CD4-positive, alpha-beta memory T cell (primary cell): Measurements from ENCODE around the gene SAFB. TPM values are rescaled to one million over a fixed set of nuclear protein-coding genes. Genes with fewer than 3 reads are reported as not detected.

Experiments used
- CTCF ChIA-PET: fragments of 350-600 bp; sonication (Branson Sonifier 250); formaldehyde crosslinking; loops from one replicate; lab custom pipeline; 2021; ENCODE audit warnings: inconsistent platforms; ENCODE audit not compliant: partially characterized antibody; lab: Charles Lee
- POLR2A ChIA-PET: fragments of 350-600 bp; sonication (Branson Sonifier 250); formaldehyde crosslinking; loops from one replicate; lab custom pipeline; 2021; ENCODE audit not compliant: partially characterized antibody; lab: Charles Lee
- DNase-seq, 5 donors: peaks; one replicate each; pipeline versions ENCODE4 v3.0.0 to v3.0.0-alpha.2; 2020 to 2022; ENCODE audit warnings: mixed read lengths in 1 of 5
- H3K27ac ChIP-seq: one replicate; pipeline ENCODE4 v1.7.0; 2013; ENCODE audit warnings: low read depth, low read length
- H3K27me3 ChIP-seq: 2 replicates; pipeline ENCODE4 v1.7.0; 2013; ENCODE audit warnings: mild to moderate bottlenecking, low read length, moderate library complexity; ENCODE audit not compliant: insufficient read depth
- H3K36me3 ChIP-seq: 2 replicates; pipeline ENCODE4 v1.7.0; 2013; ENCODE audit warnings: mild to moderate bottlenecking, low read length, moderate library complexity; ENCODE audit not compliant: insufficient read depth
- H3K4me1 ChIP-seq: 2 replicates; pipeline ENCODE4 v1.7.0; 2013; ENCODE audit warnings: mild to moderate bottlenecking, low read length, moderate library complexity; ENCODE audit not compliant: insufficient read depth
- H3K4me3 ChIP-seq, 2 donors: one replicate each; pipeline ENCODE4 v1.7.0; 2013; ENCODE audit warnings: low read length in 2 of 2, mild to moderate bottlenecking in 1 of 2
- H3K9me3 ChIP-seq, 2 donors: one replicate each; pipeline ENCODE4 v1.7.0; 2013; ENCODE audit warnings: low read length in 2 of 2, control low read depth in 1 of 2; ENCODE audit not compliant: control insufficient read depth in 1 of 2
- H3K27ac Mint-ChIP-seq, 7 donors: one replicate each; pipeline ENCODE4 v1.8.0; 2020 to 2021; ENCODE audit warnings: mixed read lengths in 7 of 7, mild to moderate bottlenecking in 6 of 7, inconsistent platforms in 3 of 7, moderate library complexity in 3 of 7
- H3K27me3 Mint-ChIP-seq, 2 donors: one replicate each; pipeline ENCODE4 v1.8.0; 2020 to 2021; ENCODE audit warnings: mixed read lengths in 2 of 2
- H3K36me3 Mint-ChIP-seq, 2 donors: one replicate each; pipeline ENCODE4 v1.8.0; 2020 to 2021; ENCODE audit warnings: mixed read lengths in 2 of 2, inconsistent platforms in 1 of 2, mild to moderate bottlenecking in 1 of 2
- H3K4me1 Mint-ChIP-seq, 4 donors: one replicate each; pipeline ENCODE4 v1.8.0; 2020 to 2021; ENCODE audit warnings: mixed read lengths in 4 of 4, mild to moderate bottlenecking in 1 of 4
- H3K4me3 Mint-ChIP-seq, 8 donors: one replicate each; pipeline ENCODE4 v1.8.0; 2020 to 2021; ENCODE audit warnings: mixed read lengths in 8 of 8, mild to moderate bottlenecking in 7 of 8, moderate library complexity in 6 of 8, inconsistent platforms in 3 of 8
- H3K9me3 Mint-ChIP-seq, 8 donors: one replicate each; pipeline ENCODE4 v1.8.0; 2020 to 2021; ENCODE audit warnings: mixed read lengths in 8 of 8, mild to moderate bottlenecking in 5 of 8, inconsistent platforms in 3 of 8, moderate library complexity in 1 of 8
- intact Hi-C: fragments of 100-400 bp; cut with micrococcal nuclease; formaldehyde crosslinking; loops from one replicate; pipeline ENCODE4 v1.15.1; 2023
- polyA plus RNA-seq, 2 donors: library from polyadenylated mRNA; unstranded; fragments of 300-500 nt; fragmentation: Illumina TruSeq; gene quantifications; one replicate each; pipeline ENCODE4 v1.2.3, GENCODE V29; 2021
- total RNA-seq, 2 experiments: library from RNA; stranded (reverse); gene quantifications; one replicate each; pipeline ENCODE4 v1.2.3, GENCODE V29; 2021

Gene SAFB
- total and polyA plus RNA-seq, 4 experiments from 2014 or later, result 14.6 to 211 (median 159) TPM

- Histone ChIP-seq H3K27ac (peak overlapping the region; percentile 30), H3K36me3 (peaks cover 33% of the 10 kb centered on the region), H3K4me1 (peaks cover 12% of the 10 kb centered on the region), H3K4me3 (no peak overlapping the region), H3K27me3 (no peaks in the 10 kb centered on the region), H3K9me3 (no peaks in the 10 kb centered on the region)
- Mint-ChIP-seq H3K27me3 (no peaks in the 10 kb centered on the region), H3K27ac (peak overlapping the region; percentile 21 to 81 (median 70)), H3K36me3 (peaks cover 22 to 47% of the 10 kb centered on the region in 2 donors), H3K4me1 (peaks cover 6 to 21% (median 10%) of the 10 kb centered on the region in 4 donors), H3K9me3 (no peaks in the 10 kb centered on the region), H3K4me3 (peak overlapping the region in 7 of 8 donors; percentile 31 to 63 (median 39))
- intact Hi-C loops, result no loop called here
- CTCF ChIA-PET, result no interaction called here
- DNase-seq, result peak; percentile 29 to 66 (median 42)
- POLR2A ChIA-PET, result interaction anchor here (0.6 kb wide), 1 partner anchor 670 kb away, joined by 4 read pairs; no protein-coding TSS in a partner anchor
Measured at GRCh38 chr19:5585461-5586299, 37.2 kb upstream of the SAFB start.

GRCh38 chr19:5586300-5587070 lies 36.4 kb upstream of the SAFB start:
- CTCF ChIA-PET, result no interaction called here
- H3K4me3 Mint-ChIP-seq, result peak overlapping the region in 1 of 8 donors; percentile 29

GRCh38 chr19:5587071-5587455 lies 35.8 kb upstream of the SAFB start:
- Mint-ChIP-seq H3K4me1 (peaks cover 6 to 21% (median 10%) of the 10 kb centered on the region in 4 donors), H3K27me3 (no peaks in the 10 kb centered on the region), H3K9me3 (no peaks in the 10 kb centered on the region), H3K4me3 (no peak overlapping the region), H3K36me3 (peaks cover 28 to 56% of the 10 kb centered on the region in 2 donors), H3K27ac (peak overlapping the region in 2 of 7 donors; percentile 13 to 23)
- CTCF ChIA-PET, result no interaction called here
- Histone ChIP-seq H3K9me3 (no peaks in the 10 kb centered on the region), H3K27ac (no peak overlapping the region), H3K27me3 (no peaks in the 10 kb centered on the region), H3K4me3 (no peak overlapping the region), H3K36me3 (peaks cover 45% of the 10 kb centered on the region), H3K4me1 (peaks cover 12% of the 10 kb centered on the region)
- intact Hi-C loops, result no loop called here
- DNase-seq, result no peak
- POLR2A ChIA-PET, result no interaction called here

More at GRCh38 chr19:5586300-5587070, 36.4 kb upstream of the SAFB start:
- peaks cover 12% of the 10 kb centered on the region for H3K4me1 ChIP-seq
- Mint-ChIP-seq H3K27me3 (no peaks in the 10 kb centered on the region), H3K27ac (peak overlapping the region in 2 of 7 donors; percentile 63 to 67), H3K36me3 (peaks cover 23 to 51% of the 10 kb centered on the region in 2 donors), H3K4me1 (peaks cover 6 to 21% (median 10%) of the 10 kb centered on the region in 4 donors), H3K9me3 (no peaks in the 10 kb centered on the region)
- peak overlapping the region; percentile 30 for H3K27ac ChIP-seq
- peaks cover 39% of the 10 kb centered on the region for H3K36me3 ChIP-seq
- no peak for DNase-seq
- intact Hi-C loops, result no loop called here
- H3K4me3 ChIP-seq, result no peak overlapping the region
- no peaks in the 10 kb centered on the region for H3K27me3 ChIP-seq
- POLR2A ChIA-PET, result no interaction called here
- H3K9me3 ChIP-seq, result no peaks in the 10 kb centered on the region

GRCh38 chr19:5587661-5588060 lies 35.2 kb upstream of the SAFB start:
- Mint-ChIP-seq H3K27me3 (no peaks in the 10 kb centered on the region), H3K9me3 (peaks cover 0 to 2% (median 0%) of the 10 kb centered on the region in 8 donors), H3K4me3 (no peak overlapping the region), H3K27ac (peak overlapping the region in 1 of 7 donors; percentile 13), H3K36me3 (peaks cover 34 to 62% of the 10 kb centered on the region in 2 donors), H3K4me1 (peaks cover 6 to 21% (median 10%) of the 10 kb centered on the region in 4 donors)
- peaks cover 51% of the 10 kb centered on the region for H3K36me3 ChIP-seq
- no peak overlapping the region for H3K27ac ChIP-seq
- H3K4me1 ChIP-seq, result peaks cover 12% of the 10 kb centered on the region
- intact Hi-C loops, result no loop called here
- H3K4me3 ChIP-seq, result no peak overlapping the region
- H3K27me3 ChIP-seq, result no peaks in the 10 kb centered on the region
- DNase-seq, result no peak
- H3K9me3 ChIP-seq, result no peaks in the 10 kb centered on the region
- CTCF ChIA-PET, result no interaction called here
- POLR2A ChIA-PET, result no interaction called here

GRCh38 chr19:5588441-5588840 lies 34.4 kb upstream of the SAFB start:
- Mint-ChIP-seq H3K27me3 (no peaks in the 10 kb centered on the region), H3K27ac (peak overlapping the region in 2 of 7 donors; percentile 11 to 24), H3K4me1 (peaks cover 6 to 21% (median 10%) of the 10 kb centered on the region in 4 donors), H3K4me3 (no peak overlapping the region), H3K9me3 (peaks cover 0 to 2% (median 0%) of the 10 kb centered on the region in 8 donors), H3K36me3 (peaks cover 42 to 69% of the 10 kb centered on the region in 2 donors)
- H3K27ac ChIP-seq, result no peak overlapping the region
- intact Hi-C loops, result no loop called here
- H3K9me3 ChIP-seq, result no peaks in the 10 kb centered on the region
- H3K4me1 ChIP-seq, result peaks cover 12% of the 10 kb centered on the region
- ChIA-PET POLR2A (no interaction called here), CTCF (interaction anchor here (0.6 kb wide), 1 partner anchor 288 kb away, joined by 3 read pairs; no protein-coding TSS in a partner anchor)
- no peaks in the 10 kb centered on the region for H3K27me3 ChIP-seq
- H3K4me3 ChIP-seq, result no peak overlapping the region
- H3K36me3 ChIP-seq, result peaks cover 59% of the 10 kb centered on the region
- DNase-seq, result no peak

GRCh38 chr19:5588906-5589676 lies 33.8 kb upstream of the SAFB start:
- Mint-ChIP-seq H3K27me3 (no peaks in the 10 kb centered on the region), H3K4me1 (peaks cover 6 to 21% (median 10%) of the 10 kb centered on the region in 4 donors), H3K4me3 (no peak overlapping the region), H3K36me3 (peaks cover 40 to 72% of the 10 kb centered on the region in 2 donors), H3K9me3 (peaks cover 0 to 2% (median 0%) of the 10 kb centered on the region in 8 donors), H3K27ac (peak overlapping the region in 1 of 7 donors; percentile 27)
- H3K9me3 ChIP-seq, result no peaks in the 10 kb centered on the region
- no peak overlapping the region for H3K4me3 ChIP-seq
- ChIA-PET POLR2A (no interaction called here), CTCF (interaction anchor here (0.6 to 0.8 kb wide), 3 partner anchors 8 to 289 kb away, joined by 3 read pairs; no protein-coding TSS in a partner anchor)
- peaks cover 66% of the 10 kb centered on the region for H3K36me3 ChIP-seq
- DNase-seq, result no peak
- H3K4me1 ChIP-seq, result peaks cover 12% of the 10 kb centered on the region
- no peak overlapping the region for H3K27ac ChIP-seq
- intact Hi-C loops, result no loop called here
- H3K27me3 ChIP-seq, result no peaks in the 10 kb centered on the region
